Osteoblast (primary cell): ENCODE data around the gene PNPO. TPM values are rescaled to one million over a fixed set of nuclear protein-coding genes. Genes with fewer than 3 reads are reported as not detected.

Experiments used
- DNase-seq: peaks from one replicate; pipeline ENCODE4 v3.0.0; 2011; ENCODE audit warnings: low spot score, mixed read lengths; ENCODE audit not compliant: insufficient read length; ENCODE audit errors: missing footprints
- H2AFZ ChIP-seq: 2 replicates; pipeline ENCODE4 v1.6.0; 2011; ENCODE audit warnings: mild to moderate bottlenecking, low read length
- H3K27ac ChIP-seq: 2 replicates; pipeline ENCODE4 v1.5.1; 2011; ENCODE audit warnings: mild to moderate bottlenecking, low read depth, low read length, moderate library complexity
- H3K27me3 ChIP-seq: 2 replicates; pipeline ENCODE4 v1.6.0; 2012; ENCODE audit warnings: mild to moderate bottlenecking, control low read depth, inconsistent platforms, low read length, moderate library complexity; ENCODE audit not compliant: insufficient read depth
- H3K36me3 ChIP-seq: 2 replicates; pipeline ENCODE4 v1.5.1; 2011; ENCODE audit warnings: mild to moderate bottlenecking, low read length, control low read depth, moderate library complexity; ENCODE audit not compliant: insufficient read depth
- H3K4me1 ChIP-seq: 2 replicates; pipeline ENCODE4 v1.5.1; 2011; ENCODE audit warnings: mild to moderate bottlenecking, low read length, control low read depth, moderate library complexity; ENCODE audit not compliant: insufficient read depth
- H3K4me2 ChIP-seq: 2 replicates; pipeline ENCODE4 v1.6.0; 2011; ENCODE audit warnings: mild to moderate bottlenecking, low read length; ENCODE audit not compliant: insufficient read depth
- H3K4me3 ChIP-seq: fragments of 200-600 bp; sonication (generic); 3 replicates; pipeline ENCODE4 v1.5.1; 2012; ENCODE audit warnings: mild to moderate bottlenecking, low read length, inconsistent platforms; ENCODE audit not compliant: insufficient read depth
- H3K79me2 ChIP-seq: 2 replicates; pipeline ENCODE4 v1.6.0; 2012; ENCODE audit warnings: mild to moderate bottlenecking, low read length, control low read depth, inconsistent platforms; ENCODE audit not compliant: insufficient read depth
- H3K9me3 ChIP-seq: 2 replicates; pipeline ENCODE4 v1.5.1; 2011; ENCODE audit warnings: low read depth, low read length, control low read depth
- H4K20me1 ChIP-seq: 2 replicates; pipeline ENCODE4 v1.6.0; 2012; ENCODE audit warnings: mild to moderate bottlenecking, low read length, control low read depth; ENCODE audit not compliant: insufficient read depth
- CTCF ChIP-seq: IDR thresholded peaks from 2 replicates; pipeline ENCODE4 v1.5.1; 2011; ENCODE audit warnings: mild to moderate bottlenecking, low read depth, low read length, moderate library complexity; ENCODE audit errors: extremely low read depth
- total RNA-seq: library from RNA; depleted of rRNA; stranded (reverse); fragments of >200 nt; gene quantifications from 2 replicates; pipeline ENCODE4 v1.2.3, GENCODE V29; 2012

PNPO gene
- total RNA-seq, 1 donor: 31.5 TPM

- Histone ChIP-seq H2AFZ (no peak overlapping the region), H3K36me3 (no peaks in the 10 kb centered on the region), H3K79me2 (no peaks in the 10 kb centered on the region), H3K4me1 (no peaks in the 10 kb centered on the region), H4K20me1 (no peaks in the 10 kb centered on the region), H3K4me2 (no peak overlapping the region), H3K27ac (no peak overlapping the region), H3K4me3 (no peak overlapping the region), H3K27me3 (peaks cover 4% of the 10 kb centered on the region), H3K9me3 (no peaks in the 10 kb centered on the region)
- no peak for TF ChIP-seq CTCF
- DNase-seq: no peak
These were observed 52.6 kb downstream of the PNPO start for GRCh38 chr17:47993964-47994363.

GRCh38 chr17:47994724-47995123 is 53.4 kb downstream of the PNPO start:
- H3K27me3 ChIP-seq: peaks cover 4% of the 10 kb centered on the region
- peaks cover 1% of the 10 kb centered on the region for H3K4me1 ChIP-seq
- H4K20me1 ChIP-seq: no peaks in the 10 kb centered on the region
- no peak overlapping the region for H3K4me2 ChIP-seq
- TF ChIP-seq CTCF: no peak
- H3K27ac ChIP-seq: no peak overlapping the region
- no peaks in the 10 kb centered on the region for H3K79me2 ChIP-seq
- DNase-seq: no peak
- H3K4me3 ChIP-seq: no peak overlapping the region
- no peaks in the 10 kb centered on the region for H3K9me3 ChIP-seq
- H3K36me3 ChIP-seq: no peaks in the 10 kb centered on the region
- no peak overlapping the region for H2AFZ ChIP-seq

GRCh38 chr17:47995241-47995935 is 54.0 kb downstream of the PNPO start:
- no peak overlapping the region for H3K27ac ChIP-seq
- H3K36me3 ChIP-seq: no peaks in the 10 kb centered on the region
- H3K79me2 ChIP-seq: no peaks in the 10 kb centered on the region
- H3K4me2 ChIP-seq: no peak overlapping the region
- no peak for TF ChIP-seq CTCF
- no peak overlapping the region for H2AFZ ChIP-seq
- H4K20me1 ChIP-seq: no peaks in the 10 kb centered on the region
- H3K4me3 ChIP-seq: no peak overlapping the region
- DNase-seq: peak; percentile 58
- H3K4me1 ChIP-seq: peaks cover 5% of the 10 kb centered on the region
- peaks cover 4% of the 10 kb centered on the region for H3K27me3 ChIP-seq
- no peaks in the 10 kb centered on the region for H3K9me3 ChIP-seq

- DNase-seq: no peak
- Histone ChIP-seq H3K9me3 (no peaks in the 10 kb centered on the region), H3K27ac (no peak overlapping the region), H3K4me1 (peaks cover 5% of the 10 kb centered on the region), H2AFZ (no peak overlapping the region), H3K79me2 (no peaks in the 10 kb centered on the region), H4K20me1 (no peaks in the 10 kb centered on the region), H3K4me2 (no peak overlapping the region), H3K4me3 (no peak overlapping the region), H3K36me3 (no peaks in the 10 kb centered on the region), H3K27me3 (peaks cover 4% of the 10 kb centered on the region)
- TF ChIP-seq CTCF: no peak
These were observed 54.8 kb downstream of the PNPO start for GRCh38 chr17:47996201-47996600.
